A172 (cell line): Measurements from ENCODE around the gene CRLF3. TPM values are rescaled to one million over a fixed set of nuclear protein-coding genes. Genes with fewer than 3 reads are reported as not detected.
"Not testable (repeated sequence)": the region's sequence is repeated elsewhere in the genome, so short reads cannot be mapped to it uniquely, and the experiment has no call there.

Experiments
- DNase-seq: peaks from one replicate; pipeline ENCODE4 v3.0.0-alpha.2; 2015; ENCODE audit warnings: low spot score
- total RNA-seq: library from RNA; depleted of rRNA; stranded (reverse); fragments of >200 nt; shearing (Covaris generic); gene quantifications from 2 replicates; pipeline ENCODE4 v1.2.3, GENCODE V29; 2014

The CRLF3 gene
- total RNA-seq, 1 experiment from 2014 or later, result 23.0 TPM

- not testable (repeated sequence) for DNase-seq
Observed at GRCh38 chr17:30814236-30814635, 10.3 kb downstream of the CRLF3 start.

- no peak for DNase-seq
Observed at GRCh38 chr17:30812218-30813177, 12.0 kb downstream of the CRLF3 start.

- DNase-seq, result no peak
Observed at GRCh38 chr17:30809867-30810266, 14.6 kb downstream of the CRLF3 start.

GRCh38 chr17:30808785-30809286 is 15.7 kb downstream of the CRLF3 start:
- DNase-seq, result no peak

GRCh38 chr17:30807896-30808295 is 16.6 kb downstream of the CRLF3 start:
- no peak for DNase-seq

GRCh38 chr17:30805944-30806456 is 18.5 kb downstream of the CRLF3 start:
- no peak for DNase-seq

GRCh38 chr17:30801671-30802070 is 22.8 kb downstream of the CRLF3 start:
- DNase-seq, result no peak

GRCh38 chr17:30796016-30796415 is 28.5 kb downstream of the CRLF3 start:
- DNase-seq, result no peak

GRCh38 chr17:30794372-30794771 is 30.1 kb downstream of the CRLF3 start:
- DNase-seq, result no peak

- no peak for DNase-seq
Observed at GRCh38 chr17:30793282-30793977, 31.1 kb downstream of the CRLF3 start.

GRCh38 chr17:30790279-30790678 is 34.2 kb downstream of the CRLF3 start:
- DNase-seq, result no peak

- no peak for DNase-seq
Observed at GRCh38 chr17:30788918-30789317, 35.6 kb downstream of the CRLF3 start.

GRCh38 chr17:30782206-30782605 is 42.3 kb downstream of the CRLF3 start:
- DNase-seq, result no peak

- no peak for DNase-seq
Observed at GRCh38 chr17:30780343-30780742, 44.1 kb downstream of the CRLF3 start.

- DNase-seq, result not testable (repeated sequence)
Observed at GRCh38 chr17:30768771-30769170, 55.7 kb downstream of the CRLF3 start.

GRCh38 chr17:30767641-30768404 is 56.7 kb downstream of the CRLF3 start:
- DNase-seq, result not testable (repeated sequence)

- DNase-seq, result no peak
Observed at GRCh38 chr17:30761060-30761459, 63.4 kb downstream of the CRLF3 start.

- DNase-seq, result not testable (repeated sequence)
Observed at GRCh38 chr17:30753291-30753690, 71.2 kb downstream of the CRLF3 start.

GRCh38 chr17:30750982-30751381 is 73.5 kb downstream of the CRLF3 start:
- DNase-seq, result not testable (repeated sequence)

- not testable (repeated sequence) for DNase-seq
Observed at GRCh38 chr17:30747621-30748020, 76.9 kb downstream of the CRLF3 start.

GRCh38 chr17:30742669-30743068 is 81.8 kb downstream of the CRLF3 start:
- DNase-seq, result not testable (repeated sequence)

GRCh38 chr17:30736371-30736770 is 88.1 kb downstream of the CRLF3 start:
- not testable (repeated sequence) for DNase-seq
